Hair follicle dermal papilla cell (primary cell): ENCODE data around the gene AP2B1. TPM values are rescaled to one million over a fixed set of nuclear protein-coding genes. Genes with fewer than 3 reads are reported as not detected.

ENCODE experiments used
- small RNA-seq: library from RNA; depleted of rRNA; stranded (forward); fragments of <200 nt; gene quantifications from one replicate; pipeline ENCODE3, GENCODE V24; 2012
- total RNA-seq: library from RNA; depleted of rRNA; stranded (reverse); fragments of >200 nt; gene quantifications from 2 replicates; pipeline ENCODE4 v1.2.3, GENCODE V29; 2012

Gene AP2B1
- total RNA-seq = 101 and 111 TPM in 2 replicates

GRCh38 chr17:35587074-35587961 lies at the start of gene AP2B1:
Gene AP2B1 (plus strand): TSS chr17:35587322. CDS start chr17:35594031, 6,709 bp downstream.

GRCh38 chr17:35537601-35538141 lies 49.5 kb upstream of the AP2B1 start, which contains the start of gene SLFN12L:
Gene SLFN12L (minus strand): TSS chr17:35537678. CDS start chr17:35522364, 15,314 bp downstream.

GRCh38 chr17:35560703-35561102 lies 26.4 kb upstream of the AP2B1 start, which contains the start of gene SLFN14:
Gene SLFN14 (minus strand): TSS chr17:35560819. CDS start chr17:35558062, 2,757 bp downstream.

GRCh38 chr17:35578197-35578928 lies 8.8 kb upstream of the AP2B1 start, which contains the start of gene PEX12:
Gene PEX12 (minus strand): TSS chr17:35578571. CDS start chr17:35578021, 550 bp downstream.

GRCh38 chr17:35731239-35731916 lies 144.3 kb downstream of the AP2B1 start, which contains the start of gene RASL10B:
Gene RASL10B (plus strand): TSS chr17:35731639. CDS start chr17:35735185, 3,546 bp downstream.

GRCh38 chr17:35752945-35753764 lies 166.0 kb downstream of the AP2B1 start, which contains the start of gene GAS2L2:
Gene GAS2L2 (minus strand): TSS chr17:35753239. CDS start chr17:35752850, 389 bp downstream.

GRCh38 chr17:35760587-35760986 lies 173.5 kb downstream of the AP2B1 start, which contains the start of gene C17orf50:
Gene C17orf50 (plus strand): TSS chr17:35760887. CDS start chr17:35760942, 55 bp downstream.

Small RNAs within 50 kb of the gene (small RNA-seq; reads per million reads assigned to genes)
- gene AC004134.1 = not detected
- gene AC015911.1 = not detected
- gene SNORD7 = 37.0 reads per million, percentile 97 among the genes with 10 or more reads in this experiment

Other genes starting within 250 kb of the AP2B1 start
- gene SLFN11, start 213.7 kb upstream of the AP2B1 start, total RNA-seq = 36.4 and 43.2 TPM in 2 replicates
- gene SLFN12, start 154.8 kb upstream of the AP2B1 start, total RNA-seq = 24.5 and 25.0 TPM in 2 replicates
- 0.85 and 1.1 TPM in 2 replicates for gene SLFN13, start 138.6 kb upstream of the AP2B1 start, total RNA-seq
- gene SLFN12L, start 49.6 kb upstream of the AP2B1 start, total RNA-seq = not detected in 2 replicates
- gene SLFN14, start 26.5 kb upstream of the AP2B1 start, total RNA-seq = not detected in 2 replicates
- gene PEX12, start 8.8 kb upstream of the AP2B1 start, total RNA-seq = 5.4 and 6.6 TPM in 2 replicates
- 0.85 and 0.97 TPM in 2 replicates for gene RASL10B, start 144.3 kb downstream of the AP2B1 start, total RNA-seq
- not detected in 2 replicates for gene GAS2L2, start 165.9 kb downstream of the AP2B1 start, total RNA-seq
- not detected in 2 replicates for gene C17orf50, start 173.6 kb downstream of the AP2B1 start, total RNA-seq
- 0.16 and 1.2 TPM in 2 replicates for gene MMP28, start 208.3 kb downstream of the AP2B1 start, total RNA-seq
- 31.9 and 44.0 TPM in 2 replicates for gene TAF15, start 222.2 kb downstream of the AP2B1 start, total RNA-seq